ENCODE data around the gene GPAT3.

DNA sequence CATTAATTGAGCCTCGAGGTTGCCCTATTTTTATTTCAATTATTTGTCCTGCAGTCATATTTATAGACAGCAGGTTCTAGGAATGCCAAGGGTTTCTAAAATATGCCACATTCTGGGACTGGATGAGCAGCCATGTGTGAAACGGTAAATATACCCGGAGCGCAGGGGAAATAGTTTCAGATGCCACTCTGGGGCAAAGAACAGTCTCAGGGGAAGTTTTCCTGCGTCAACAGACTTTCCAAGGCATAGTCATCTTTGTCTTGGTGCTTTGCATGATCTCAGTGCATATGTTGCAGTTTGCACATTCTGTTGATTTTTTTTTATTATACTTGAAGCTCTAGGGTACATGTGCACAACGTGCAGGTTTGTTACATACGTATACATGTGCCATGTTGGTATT lies 71.0 kb downstream of the GPAT3 start:
- TF ChIP-seq, protein P1, sequence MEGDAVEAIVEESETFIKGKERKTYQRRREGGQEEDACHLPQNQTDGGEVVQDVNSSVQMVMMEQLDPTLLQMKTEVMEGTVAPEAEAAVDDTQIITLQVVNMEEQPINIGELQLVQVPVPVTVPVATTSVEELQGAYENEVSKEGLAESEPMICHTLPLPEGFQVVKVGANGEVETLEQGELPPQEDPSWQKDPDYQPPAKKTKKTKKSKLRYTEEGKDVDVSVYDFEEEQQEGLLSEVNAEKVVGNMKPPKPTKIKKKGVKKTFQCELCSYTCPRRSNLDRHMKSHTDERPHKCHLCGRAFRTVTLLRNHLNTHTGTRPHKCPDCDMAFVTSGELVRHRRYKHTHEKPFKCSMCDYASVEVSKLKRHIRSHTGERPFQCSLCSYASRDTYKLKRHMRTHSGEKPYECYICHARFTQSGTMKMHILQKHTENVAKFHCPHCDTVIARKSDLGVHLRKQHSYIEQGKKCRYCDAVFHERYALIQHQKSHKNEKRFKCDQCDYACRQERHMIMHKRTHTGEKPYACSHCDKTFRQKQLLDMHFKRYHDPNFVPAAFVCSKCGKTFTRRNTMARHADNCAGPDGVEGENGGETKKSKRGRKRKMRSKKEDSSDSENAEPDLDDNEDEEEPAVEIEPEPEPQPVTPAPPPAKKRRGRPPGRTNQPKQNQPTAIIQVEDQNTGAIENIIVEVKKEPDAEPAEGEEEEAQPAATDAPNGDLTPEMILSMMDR (IDR thresholded peaks at IDR 0.05) = no peak
- no peak for TF ChIP-seq POLR2A (IDR thresholded peaks at IDR 0.05)

Measured in uterus (tissue), 2 donors.